Tibial nerve (tissue), 4 donors: Measurements from ENCODE around the gene BRME1.

Experiments used
- EP300 ChIP-seq, 2 donors: sonication (generic); formaldehyde crosslinking; IDR thresholded peaks; one replicate each; pipeline ENCODE4 v1.6.1; 2017; ENCODE audit warnings: antibody characterized with exemption in 2 of 2, mild to moderate bottlenecking in 1 of 2
- POLR2A ChIP-seq, 2 donors: fragments of 450-650 bp; IDR thresholded peaks; one replicate each; pipeline ENCODE4 v1.6.1; 2017; ENCODE audit warnings: antibody characterized with exemption in 2 of 2, mild to moderate bottlenecking in 2 of 2, moderate library complexity in 2 of 2
- TF ChIP-seq, protein P1 (sequence below), 5 experiments: fragments of 200-600 bp in 3 of 5; fragments of 450-650 bp in 2 of 5; sonication (generic) in 3 of 5; IDR thresholded peaks; one replicate each; pipeline ENCODE4 v1.5.1; 2016 to 2019; ENCODE audit warnings: antibody characterized with exemption in 5 of 5, mild to moderate bottlenecking in 3 of 5, moderate library complexity in 2 of 5

DNA sequence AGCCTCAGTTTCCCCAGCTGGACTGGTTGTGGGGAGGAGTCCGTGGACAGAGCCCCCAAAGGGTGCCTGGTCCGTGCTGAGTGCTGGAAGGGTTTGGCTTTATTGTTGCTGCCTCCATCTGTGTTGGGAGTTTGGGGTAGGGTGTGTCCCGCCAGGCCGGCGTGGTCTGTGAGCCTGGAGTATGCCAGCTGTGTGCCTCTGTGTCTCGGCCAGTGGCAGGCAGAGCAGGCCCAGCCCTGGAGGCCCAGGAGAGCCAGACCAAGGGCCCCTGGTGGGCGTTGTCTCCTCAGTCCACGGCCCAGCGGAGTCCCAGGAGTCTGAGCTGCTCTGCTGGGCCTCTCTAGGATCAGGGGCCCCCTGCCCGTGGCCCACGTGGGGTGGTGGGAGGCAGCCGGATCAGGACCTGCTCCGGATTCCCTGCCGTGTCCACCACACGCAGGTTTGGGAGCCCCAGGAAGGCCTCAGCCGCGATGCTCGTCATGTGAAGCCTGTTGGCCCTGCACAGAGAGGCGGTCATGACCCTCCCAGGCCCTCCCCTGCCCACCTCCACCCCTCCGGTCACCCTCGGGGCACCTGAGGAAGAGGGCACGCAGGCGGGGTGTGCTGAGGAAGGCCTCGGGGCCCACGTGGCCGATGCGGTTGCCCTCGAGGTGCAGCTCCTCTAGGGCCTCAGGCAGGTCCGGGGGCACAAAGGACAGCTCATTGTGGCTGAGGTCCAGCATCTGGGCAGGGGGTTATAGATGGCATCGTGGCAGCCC is 25.7 kb upstream of the BRME1 start:
- TF ChIP-seq, protein P1, sequence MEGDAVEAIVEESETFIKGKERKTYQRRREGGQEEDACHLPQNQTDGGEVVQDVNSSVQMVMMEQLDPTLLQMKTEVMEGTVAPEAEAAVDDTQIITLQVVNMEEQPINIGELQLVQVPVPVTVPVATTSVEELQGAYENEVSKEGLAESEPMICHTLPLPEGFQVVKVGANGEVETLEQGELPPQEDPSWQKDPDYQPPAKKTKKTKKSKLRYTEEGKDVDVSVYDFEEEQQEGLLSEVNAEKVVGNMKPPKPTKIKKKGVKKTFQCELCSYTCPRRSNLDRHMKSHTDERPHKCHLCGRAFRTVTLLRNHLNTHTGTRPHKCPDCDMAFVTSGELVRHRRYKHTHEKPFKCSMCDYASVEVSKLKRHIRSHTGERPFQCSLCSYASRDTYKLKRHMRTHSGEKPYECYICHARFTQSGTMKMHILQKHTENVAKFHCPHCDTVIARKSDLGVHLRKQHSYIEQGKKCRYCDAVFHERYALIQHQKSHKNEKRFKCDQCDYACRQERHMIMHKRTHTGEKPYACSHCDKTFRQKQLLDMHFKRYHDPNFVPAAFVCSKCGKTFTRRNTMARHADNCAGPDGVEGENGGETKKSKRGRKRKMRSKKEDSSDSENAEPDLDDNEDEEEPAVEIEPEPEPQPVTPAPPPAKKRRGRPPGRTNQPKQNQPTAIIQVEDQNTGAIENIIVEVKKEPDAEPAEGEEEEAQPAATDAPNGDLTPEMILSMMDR (IDR thresholded peaks at IDR 0.05): no peak
- TF ChIP-seq POLR2A (IDR thresholded peaks at IDR 0.05) (no peak), EP300 (IDR thresholded peaks at IDR 0.05) (no peak)
